Gastrocnemius medialis (tissue), 4 donors: ENCODE results near the gene PIM3.

ENCODE experiments used
- POLR2A ChIP-seq, 2 donors: fragments of 450-650 bp; IDR thresholded peaks; one replicate each; pipeline ENCODE4 v1.6.1; 2017; ENCODE audit warnings: antibody characterized with exemption in 2 of 2, mild to moderate bottlenecking in 2 of 2, moderate library complexity in 2 of 2
- TF ChIP-seq, protein P1 (sequence below), 5 experiments: fragments of 450-650 bp in 3 of 5; fragments of 200-600 bp in 2 of 5; sonication (generic) in 2 of 5; IDR thresholded peaks in 4 of 5; conservative IDR thresholded peaks in 1 of 5; 1 replicate in 4 of 5; 2 replicates in 1 of 5; pipeline ENCODE4 v1.5.1; 2016 to 2019; ENCODE audit warnings: antibody characterized with exemption in 5 of 5, mild to moderate bottlenecking in 3 of 5, moderate library complexity in 3 of 5

DNA sequence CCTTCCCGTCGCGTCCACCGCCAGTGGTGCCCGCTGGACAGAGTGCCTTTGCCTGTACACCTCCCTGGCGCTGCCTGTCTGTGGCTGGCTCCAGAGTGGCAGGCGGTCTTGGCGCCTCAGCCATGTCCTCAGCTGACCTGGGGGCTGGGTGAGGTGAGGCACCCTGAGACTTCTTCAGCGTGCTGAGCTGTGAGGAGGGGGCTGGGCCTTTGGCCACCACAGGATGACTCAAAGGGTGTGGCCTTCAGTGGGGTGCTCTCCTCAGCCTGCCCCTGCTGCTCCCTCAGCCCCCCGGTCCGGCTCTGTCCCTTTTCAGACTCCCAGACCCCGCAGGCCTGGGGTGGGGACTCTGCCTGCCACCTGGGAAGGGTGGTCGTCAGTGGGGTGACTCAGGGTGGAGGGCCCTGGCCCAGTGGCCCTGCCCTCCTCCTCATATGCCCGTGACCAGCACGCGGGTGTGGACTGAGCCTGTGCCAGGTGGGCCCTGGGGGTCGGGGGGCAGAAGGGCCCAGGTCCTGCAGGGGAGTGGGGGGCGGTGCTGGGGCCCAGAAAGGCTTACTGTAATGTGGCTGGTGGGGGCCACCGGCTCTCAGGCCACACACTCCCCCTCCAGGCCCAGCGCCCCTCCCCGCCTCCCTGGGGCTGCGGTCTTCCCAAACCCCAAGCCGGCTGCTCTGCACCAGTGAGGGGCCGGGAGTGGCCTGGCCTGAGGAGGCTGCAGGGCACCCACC lies 26.2 kb upstream of the PIM3 start:
- TF ChIP-seq POLR2A (IDR thresholded peaks at IDR 0.05) = peak in 1 of 2 donors; percentile 20
- TF ChIP-seq, protein P1, sequence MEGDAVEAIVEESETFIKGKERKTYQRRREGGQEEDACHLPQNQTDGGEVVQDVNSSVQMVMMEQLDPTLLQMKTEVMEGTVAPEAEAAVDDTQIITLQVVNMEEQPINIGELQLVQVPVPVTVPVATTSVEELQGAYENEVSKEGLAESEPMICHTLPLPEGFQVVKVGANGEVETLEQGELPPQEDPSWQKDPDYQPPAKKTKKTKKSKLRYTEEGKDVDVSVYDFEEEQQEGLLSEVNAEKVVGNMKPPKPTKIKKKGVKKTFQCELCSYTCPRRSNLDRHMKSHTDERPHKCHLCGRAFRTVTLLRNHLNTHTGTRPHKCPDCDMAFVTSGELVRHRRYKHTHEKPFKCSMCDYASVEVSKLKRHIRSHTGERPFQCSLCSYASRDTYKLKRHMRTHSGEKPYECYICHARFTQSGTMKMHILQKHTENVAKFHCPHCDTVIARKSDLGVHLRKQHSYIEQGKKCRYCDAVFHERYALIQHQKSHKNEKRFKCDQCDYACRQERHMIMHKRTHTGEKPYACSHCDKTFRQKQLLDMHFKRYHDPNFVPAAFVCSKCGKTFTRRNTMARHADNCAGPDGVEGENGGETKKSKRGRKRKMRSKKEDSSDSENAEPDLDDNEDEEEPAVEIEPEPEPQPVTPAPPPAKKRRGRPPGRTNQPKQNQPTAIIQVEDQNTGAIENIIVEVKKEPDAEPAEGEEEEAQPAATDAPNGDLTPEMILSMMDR (IDR thresholded peaks at IDR 0.05 in 4 of 5, conservative IDR thresholded peaks at IDR 0.05 in 1 of 5) = no peak
